ENCODE measurements around the gene SMAD7. TPM values are rescaled to one million over a fixed set of nuclear protein-coding genes. Genes with fewer than 3 reads are reported as not detected.

Gene SMAD7
- total RNA-seq, 4 donors from 2014 or later = 42.9 to 100 (median 68.7) TPM

DNA sequence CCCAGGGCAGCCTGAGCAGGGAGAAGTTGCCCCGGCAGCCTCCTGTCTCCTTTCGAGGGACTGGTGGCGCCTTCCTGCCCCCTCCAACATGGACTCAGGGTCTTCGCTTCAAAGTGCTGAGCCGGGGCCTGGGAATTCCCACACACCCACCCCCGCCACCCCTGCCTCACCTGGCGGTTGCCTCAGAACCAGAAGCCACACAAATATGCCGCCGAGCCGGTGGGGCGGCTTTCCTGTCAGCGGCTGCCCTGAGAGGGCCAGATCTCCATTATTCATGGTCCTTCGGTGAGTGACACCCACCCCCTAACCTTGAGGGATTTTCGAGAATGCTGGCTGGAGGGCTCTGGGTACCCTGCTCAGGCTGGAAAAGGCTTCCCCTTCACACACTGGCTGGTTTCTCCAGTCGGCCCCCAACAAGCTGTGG lies 71.7 kb downstream of the SMAD7 start:
- no peak overlapping the region for H3K4me3 ChIP-seq
- H3K27ac ChIP-seq = no peak overlapping the region
- TF ChIP-seq, protein P1, sequence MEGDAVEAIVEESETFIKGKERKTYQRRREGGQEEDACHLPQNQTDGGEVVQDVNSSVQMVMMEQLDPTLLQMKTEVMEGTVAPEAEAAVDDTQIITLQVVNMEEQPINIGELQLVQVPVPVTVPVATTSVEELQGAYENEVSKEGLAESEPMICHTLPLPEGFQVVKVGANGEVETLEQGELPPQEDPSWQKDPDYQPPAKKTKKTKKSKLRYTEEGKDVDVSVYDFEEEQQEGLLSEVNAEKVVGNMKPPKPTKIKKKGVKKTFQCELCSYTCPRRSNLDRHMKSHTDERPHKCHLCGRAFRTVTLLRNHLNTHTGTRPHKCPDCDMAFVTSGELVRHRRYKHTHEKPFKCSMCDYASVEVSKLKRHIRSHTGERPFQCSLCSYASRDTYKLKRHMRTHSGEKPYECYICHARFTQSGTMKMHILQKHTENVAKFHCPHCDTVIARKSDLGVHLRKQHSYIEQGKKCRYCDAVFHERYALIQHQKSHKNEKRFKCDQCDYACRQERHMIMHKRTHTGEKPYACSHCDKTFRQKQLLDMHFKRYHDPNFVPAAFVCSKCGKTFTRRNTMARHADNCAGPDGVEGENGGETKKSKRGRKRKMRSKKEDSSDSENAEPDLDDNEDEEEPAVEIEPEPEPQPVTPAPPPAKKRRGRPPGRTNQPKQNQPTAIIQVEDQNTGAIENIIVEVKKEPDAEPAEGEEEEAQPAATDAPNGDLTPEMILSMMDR (IDR thresholded peaks at IDR 0.05) = no peak
- no peak for TF ChIP-seq POLR2A (IDR thresholded peaks at IDR 0.05)
- H3K4me1 ChIP-seq = no peaks in the 10 kb centered on the region
- no peaks in the 10 kb centered on the region for H3K9me3 ChIP-seq
- no peaks in the 10 kb centered on the region for H3K36me3 ChIP-seq
- H3K27me3 ChIP-seq = no peaks in the 10 kb centered on the region
- peak in 1 of 3 donors; percentile 32 for DNase-seq

DNA sequence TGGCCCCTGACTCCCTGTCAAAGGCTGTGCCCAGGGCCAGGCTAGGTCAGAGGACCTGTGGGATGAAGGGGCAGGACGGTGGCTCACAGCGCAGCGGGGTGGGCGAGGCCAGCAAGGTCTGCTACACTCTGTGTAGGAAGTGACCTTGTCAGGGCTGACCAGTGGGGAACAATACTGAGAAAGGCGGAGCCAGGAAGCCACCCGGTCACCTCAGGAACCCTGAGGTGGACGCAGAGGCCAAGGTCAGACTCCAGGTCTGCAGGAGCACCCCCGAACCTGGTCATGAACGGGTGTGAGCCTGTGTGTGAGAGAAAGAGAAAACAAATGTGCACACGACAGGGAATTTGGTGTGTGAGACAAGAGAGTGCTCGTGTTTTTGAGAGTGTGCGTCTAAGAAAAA lies 72.3 kb downstream of the SMAD7 start:
- no peaks in the 10 kb centered on the region for H3K27me3 ChIP-seq

DNA sequence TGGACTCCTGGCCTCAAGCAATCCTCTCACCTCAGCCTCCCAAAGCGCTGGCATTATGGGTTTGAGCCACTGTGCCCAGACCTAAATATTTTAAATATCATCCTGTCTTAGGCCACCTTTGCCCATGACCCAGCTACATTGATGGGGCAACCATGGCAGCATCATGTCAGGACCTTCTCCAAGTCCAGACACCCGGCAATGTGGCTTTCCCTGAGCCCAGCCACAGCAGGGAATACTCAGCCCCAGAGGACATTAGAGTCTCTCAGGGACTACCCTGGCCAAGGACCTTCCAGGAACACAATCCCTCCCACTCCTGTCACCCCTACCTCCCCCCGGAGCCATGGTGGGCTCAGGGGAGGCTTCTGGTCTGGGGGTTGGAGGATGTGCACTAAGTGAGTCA lies 72.8 kb downstream of the SMAD7 start:
- no peaks in the 10 kb centered on the region for H3K9me3 ChIP-seq
- no peak overlapping the region for H3K27ac ChIP-seq
- DNase-seq = peak in 1 of 3 donors; percentile 9
- H3K36me3 ChIP-seq = no peaks in the 10 kb centered on the region
- no peak overlapping the region for H3K4me3 ChIP-seq
- no peaks in the 10 kb centered on the region for H3K27me3 ChIP-seq
- no peaks in the 10 kb centered on the region for H3K4me1 ChIP-seq
- TF ChIP-seq, protein P1 (IDR thresholded peaks at IDR 0.05) = no peak
- TF ChIP-seq POLR2A (IDR thresholded peaks at IDR 0.05) = no peak

More for the DNA sequence above, 72.3 kb downstream of the SMAD7 start:
- no peaks in the 10 kb centered on the region for H3K36me3 ChIP-seq
- no peak overlapping the region for H3K4me3 ChIP-seq
- peak in 1 of 3 donors; percentile 34 for DNase-seq
- no peak for TF ChIP-seq POLR2A (IDR thresholded peaks at IDR 0.05)
- TF ChIP-seq, protein P1 (IDR thresholded peaks at IDR 0.05) = no peak
- H3K27ac ChIP-seq = no peak overlapping the region
- no peaks in the 10 kb centered on the region for H3K9me3 ChIP-seq
- no peaks in the 10 kb centered on the region for H3K4me1 ChIP-seq

DNA sequence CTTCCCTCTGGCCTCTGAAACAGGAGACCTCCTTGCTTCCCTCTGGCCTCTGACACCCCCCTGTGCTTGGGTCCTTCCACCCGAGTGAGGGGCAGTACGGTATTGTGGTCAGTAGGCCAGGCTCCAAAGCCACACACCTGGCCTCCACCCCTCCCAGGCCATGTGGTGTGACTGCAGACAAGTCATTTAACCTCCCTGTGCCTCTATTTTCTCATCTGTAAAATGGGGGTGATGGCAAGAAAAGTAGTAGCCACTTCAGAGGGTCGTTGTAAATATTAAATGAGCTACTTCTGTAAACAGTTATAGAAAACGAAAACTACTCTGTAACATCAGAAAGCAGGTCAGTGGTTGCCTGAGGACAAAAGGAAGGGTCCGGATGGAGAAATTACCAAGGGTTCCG lies 74.2 kb downstream of the SMAD7 start:
- no peak overlapping the region for H3K4me3 ChIP-seq
- no peaks in the 10 kb centered on the region for H3K4me1 ChIP-seq
- no peaks in the 10 kb centered on the region for H3K9me3 ChIP-seq
- no peaks in the 10 kb centered on the region for H3K27me3 ChIP-seq
- H3K36me3 ChIP-seq = no peaks in the 10 kb centered on the region
- H3K27ac ChIP-seq = no peak overlapping the region
- peak in 1 of 3 donors; percentile 25 for DNase-seq
- TF ChIP-seq, protein P1 (IDR thresholded peaks at IDR 0.05) = no peak
- TF ChIP-seq POLR2A (IDR thresholded peaks at IDR 0.05) = no peak

DNA sequence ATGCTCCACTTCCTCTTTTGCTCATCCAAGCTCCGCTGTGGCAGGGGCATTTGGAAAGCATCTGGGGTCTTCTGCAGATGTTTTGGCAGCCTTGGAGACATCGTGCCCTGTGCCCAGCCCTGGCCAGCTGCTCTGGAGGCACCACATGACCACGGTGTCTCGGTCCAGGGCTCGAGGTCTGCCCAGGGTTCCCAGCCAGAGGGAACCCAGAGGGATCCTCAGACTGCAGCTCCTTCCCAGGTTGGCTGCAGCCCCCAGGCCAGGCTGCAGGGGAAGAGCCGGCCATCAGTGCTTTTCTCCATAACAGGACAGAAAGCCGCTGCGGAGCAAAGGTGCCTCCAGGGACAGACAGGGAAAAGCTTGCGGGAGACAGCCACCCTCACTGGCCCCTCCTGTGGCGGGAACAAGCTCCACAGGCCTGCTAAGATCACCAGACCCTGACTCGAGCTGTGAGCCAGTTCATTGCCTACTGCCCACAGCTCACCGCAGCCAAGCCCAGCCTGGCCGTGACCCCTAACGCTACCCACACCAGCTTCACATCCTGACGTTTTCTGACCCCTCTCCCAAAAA lies 74.7 kb downstream of the SMAD7 start:
- no peaks in the 10 kb centered on the region for H3K36me3 ChIP-seq
- H3K27ac ChIP-seq = no peak overlapping the region
- no peak for TF ChIP-seq POLR2A (IDR thresholded peaks at IDR 0.05)
- TF ChIP-seq, protein P1 (IDR thresholded peaks at IDR 0.05) = no peak
- H3K27me3 ChIP-seq = no peaks in the 10 kb centered on the region
- H3K4me3 ChIP-seq = no peak overlapping the region
- no peaks in the 10 kb centered on the region for H3K4me1 ChIP-seq
- H3K9me3 ChIP-seq = no peaks in the 10 kb centered on the region
- DNase-seq = no peak
